Lung (tissue), 12 donors: ENCODE results near the gene CERS1. TPM values are rescaled to one million over a fixed set of nuclear protein-coding genes. Genes with fewer than 3 reads are reported as not detected.

Experiments used
- ATAC-seq: fragments of 200-7000 bp; cut with Tn5 transposase; one replicate; pipeline ENCODE4 v1.9.1; 2020; ENCODE audit warnings: moderate number of reproducible peaks; ENCODE audit not compliant: insufficient read depth, low FRiP score
- DNase-seq, 3 donors: peaks; one replicate each; pipeline ENCODE4 v3.0.0-alpha.2; 2013 to 2017
- H3K27ac ChIP-seq, 2 donors: one replicate each; pipeline ENCODE4 v1.5.1; 2013; ENCODE audit warnings: mild to moderate bottlenecking in 2 of 2, moderate library complexity in 2 of 2, control low read depth in 1 of 2, inconsistent platforms in 1 of 2, low read depth in 1 of 2, low read length in 1 of 2
- H3K27me3 ChIP-seq, 3 donors: one replicate each; pipeline ENCODE4 v1.5.1; 2013; ENCODE audit warnings: low read length in 2 of 3; ENCODE audit not compliant: control insufficient read depth in 3 of 3, insufficient read depth in 3 of 3
- H3K36me3 ChIP-seq, 4 donors: one replicate each; pipeline ENCODE4 v1.5.1; 2013; ENCODE audit warnings: low read length in 4 of 4, mild to moderate bottlenecking in 1 of 4, moderate library complexity in 1 of 4; ENCODE audit not compliant: control insufficient read depth in 4 of 4, insufficient read depth in 4 of 4
- H3K4me1 ChIP-seq, 5 donors: one replicate each; pipeline ENCODE4 v1.5.1; 2013; ENCODE audit warnings: low read length in 5 of 5, mild to moderate bottlenecking in 2 of 5, moderate library complexity in 1 of 5; ENCODE audit not compliant: control insufficient read depth in 5 of 5, insufficient read depth in 5 of 5
- H3K4me3 ChIP-seq: one replicate; pipeline ENCODE4 v1.5.1; 2013; ENCODE audit warnings: mild to moderate bottlenecking, control low read depth, moderate library complexity
- H3K9ac ChIP-seq, 2 donors: one replicate each; pipeline ENCODE4 v1.5.1; 2013; ENCODE audit warnings: low read length in 2 of 2, control low read depth in 1 of 2; ENCODE audit not compliant: insufficient read depth in 1 of 2
- H3K9me3 ChIP-seq, 4 donors: one replicate each; pipeline ENCODE4 v1.5.1; 2013; ENCODE audit warnings: low read length in 3 of 4, mild to moderate bottlenecking in 1 of 4, moderate library complexity in 1 of 4; ENCODE audit not compliant: control insufficient read depth in 4 of 4, insufficient read depth in 3 of 4
- CTCF ChIP-seq: IDR thresholded peaks from 2 replicates; pipeline ENCODE4 v1.5.1; 2012; ENCODE audit warnings: mild to moderate bottlenecking; ENCODE audit errors: control extremely low read depth, extremely low read depth
- WGBS, 2 donors: extraction: QIAGEN DNeasy Blood & Tissue Kit; methylation state at CpG; one replicate each; pipeline ENCODE4 v1.1.7; 2013; 5-methylcytosine and 5-hydroxymethylcytosine counted together
- polyA plus RNA-seq, 2 donors: library from polyadenylated mRNA; stranded (reverse); fragments of 200-250 nt; gene quantifications; one replicate each; pipeline ENCODE4 v1.2.1, GENCODE V29; 2013
- total RNA-seq, 2 donors: library from RNA; depleted of rRNA in 1 of 2; stranded (reverse); fragments of >200 nt in 1 of 2; gene quantifications; one replicate each; pipeline ENCODE4 v1.2.1, GENCODE V29; 2014 to 2021
- donor health status: control.
- donor health status: control.
- donor health status: Bipolar disorder and iron deficiency.
- donor health status: healthy.
- donor health status: DM: yes; HTN: yes; CAD: no.

CERS1 gene
- total and polyA plus RNA-seq, 4 donors: 0.14 to 1.7 (median 0.35) TPM

- ATAC-seq: no peak
- Histone ChIP-seq H3K27me3 (no peaks in the 10 kb centered on the region), H3K27ac (peak overlapping the region in 1 of 2 donors; percentile 86), H3K4me1 (peaks cover 0 to 37% (median 16%) of the 10 kb centered on the region in 5 donors), H3K9ac (peak overlapping the region in 1 of 2 donors; percentile 39), H3K9me3 (no peaks in the 10 kb centered on the region), H3K4me3 (no peak overlapping the region), H3K36me3 (peaks cover 0 to 57% (median 30%) of the 10 kb centered on the region in 4 donors)
- WGBS, 2 donors: 67 to 73% methylated on average over 16 of the region's 16 CpGs
- DNase-seq: no peak
- no peak for TF ChIP-seq CTCF
Observed at GRCh38 chr19:18849838-18850400, 46.0 kb downstream of the CERS1 start.

- H3K4me1 ChIP-seq: peaks cover 0 to 37% (median 16%) of the 10 kb centered on the region in 5 donors
Observed at GRCh38 chr19:18848878-18849661, 46.9 kb downstream of the CERS1 start.

GRCh38 chr19:18847549-18848463 lies 48.2 kb downstream of the CERS1 start:
- Histone ChIP-seq H3K9ac (peak overlapping the region in 1 of 2 donors; percentile 47), H3K36me3 (peaks cover 0 to 37% (median 20%) of the 10 kb centered on the region in 4 donors), H3K27ac (peak overlapping the region in 1 of 2 donors; percentile 89), H3K9me3 (no peaks in the 10 kb centered on the region), H3K4me1 (peaks cover 0 to 37% (median 18%) of the 10 kb centered on the region in 5 donors), H3K4me3 (no peak overlapping the region), H3K27me3 (no peaks in the 10 kb centered on the region)
- ATAC-seq: no peak
- peak in 1 of 3 donors; percentile 57 for DNase-seq
- WGBS, 2 donors: 60 to 78% methylated on average over 24 of the region's 24 CpGs
- TF ChIP-seq CTCF: no peak

More at GRCh38 chr19:18848878-18849661, 46.9 kb downstream of the CERS1 start:
- ATAC-seq (peak; percentile 36), DNase-seq (peak; percentile 59 to 82 (median 71))
- no peak overlapping the region for H3K4me3 ChIP-seq
- no peaks in the 10 kb centered on the region for H3K9me3 ChIP-seq
- WGBS, 2 donors: 46 to 60% methylated on average over 23 of the region's 23 CpGs
- H3K9ac ChIP-seq: no peak overlapping the region
- H3K36me3 ChIP-seq: peaks cover 0 to 49% (median 30%) of the 10 kb centered on the region in 4 donors
- H3K27me3 ChIP-seq: no peaks in the 10 kb centered on the region
- TF ChIP-seq CTCF: no peak
- peak overlapping the region; percentile 24 to 86 for H3K27ac ChIP-seq
